SH-SY5Y (cell line): ENCODE data around the gene INSIG1.

Experiments used
- GATA2 ChIP-seq: IDR thresholded peaks from 2 replicates; pipeline ENCODE4 v1.6.1; 2011; ENCODE audit warnings: mild to moderate bottlenecking, low read depth, low read length
- GATA3 ChIP-seq: IDR thresholded peaks from 2 replicates; pipeline ENCODE4 v1.6.1; 2011; ENCODE audit warnings: low read depth, mild to moderate bottlenecking, low read length, moderate library complexity

DNA sequence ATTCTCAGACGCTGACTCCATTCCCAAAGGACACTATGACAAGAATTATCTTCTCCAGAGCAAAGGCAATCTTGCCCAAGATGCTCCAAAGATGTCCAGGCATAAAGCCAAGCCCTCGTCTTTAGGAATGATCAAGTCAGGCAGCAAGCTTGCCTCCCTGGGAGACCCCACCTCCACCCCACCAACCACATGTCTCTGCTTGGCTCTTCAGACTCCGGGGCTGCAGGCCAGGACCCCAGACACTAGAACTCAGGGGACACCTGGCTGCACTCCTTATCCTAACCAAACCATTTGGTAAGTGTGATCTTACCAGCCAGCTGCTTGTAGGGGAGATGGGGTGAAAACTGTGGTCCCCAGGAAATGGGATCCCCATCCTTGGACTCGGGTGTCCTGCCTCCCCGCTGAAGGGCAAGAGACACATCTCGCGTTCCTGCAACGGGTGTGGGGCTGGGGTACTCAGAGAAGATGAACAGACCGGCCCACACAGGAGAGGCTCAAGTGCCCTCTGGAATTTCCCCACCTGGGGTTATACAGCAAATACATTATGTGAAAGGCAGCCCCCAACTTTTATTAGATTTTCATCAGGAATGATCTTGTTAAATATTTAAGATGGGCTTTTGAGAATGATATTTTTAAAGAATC lies 55.7 kb downstream of the INSIG1 start:
- TF ChIP-seq GATA2, result no peak
- TF ChIP-seq GATA3, result no peak
